ENCODE data around the gene MT1A. TPM values are rescaled to one million over a fixed set of nuclear protein-coding genes. Genes with fewer than 3 reads are reported as not detected.

Gene MT1A
- total RNA-seq, 1 donor from 2014 or later: 4.7 TPM

DNA sequence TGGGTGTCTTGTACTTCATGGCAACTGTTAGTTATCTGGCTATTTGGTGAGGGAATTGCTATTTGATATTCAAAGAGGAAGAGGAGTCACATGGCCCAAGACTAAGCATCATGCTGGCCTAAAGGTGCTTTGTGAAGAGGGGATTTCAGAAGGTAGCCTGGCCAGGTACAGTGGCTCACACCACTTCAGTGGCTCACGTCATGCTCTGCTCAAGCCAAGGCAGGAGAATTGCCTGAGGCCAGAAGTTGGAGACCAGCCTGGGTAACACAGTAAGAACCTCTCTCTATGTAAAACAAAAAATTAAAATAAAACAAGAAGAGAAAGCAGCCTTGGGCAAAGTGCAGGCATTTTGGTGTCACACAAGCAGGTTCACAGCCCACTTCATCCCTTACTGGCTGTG lies 6.8 kb downstream of the MT1A start:
- Histone ChIP-seq H3K4me3 (no peak overlapping the region), H3K36me3 (no peaks in the 10 kb centered on the region), H3K27me3 (ENCODE audit: low read depth) (peaks cover 25% of the 10 kb centered on the region), H3K4me1 (peaks cover 18% of the 10 kb centered on the region), H3K27ac (no peak overlapping the region), H3K9me3 (no peaks in the 10 kb centered on the region)
- intact Hi-C loops (cut with DNase I): no loop called here
- ATAC-seq: no peak
- TF ChIP-seq, protein P1, sequence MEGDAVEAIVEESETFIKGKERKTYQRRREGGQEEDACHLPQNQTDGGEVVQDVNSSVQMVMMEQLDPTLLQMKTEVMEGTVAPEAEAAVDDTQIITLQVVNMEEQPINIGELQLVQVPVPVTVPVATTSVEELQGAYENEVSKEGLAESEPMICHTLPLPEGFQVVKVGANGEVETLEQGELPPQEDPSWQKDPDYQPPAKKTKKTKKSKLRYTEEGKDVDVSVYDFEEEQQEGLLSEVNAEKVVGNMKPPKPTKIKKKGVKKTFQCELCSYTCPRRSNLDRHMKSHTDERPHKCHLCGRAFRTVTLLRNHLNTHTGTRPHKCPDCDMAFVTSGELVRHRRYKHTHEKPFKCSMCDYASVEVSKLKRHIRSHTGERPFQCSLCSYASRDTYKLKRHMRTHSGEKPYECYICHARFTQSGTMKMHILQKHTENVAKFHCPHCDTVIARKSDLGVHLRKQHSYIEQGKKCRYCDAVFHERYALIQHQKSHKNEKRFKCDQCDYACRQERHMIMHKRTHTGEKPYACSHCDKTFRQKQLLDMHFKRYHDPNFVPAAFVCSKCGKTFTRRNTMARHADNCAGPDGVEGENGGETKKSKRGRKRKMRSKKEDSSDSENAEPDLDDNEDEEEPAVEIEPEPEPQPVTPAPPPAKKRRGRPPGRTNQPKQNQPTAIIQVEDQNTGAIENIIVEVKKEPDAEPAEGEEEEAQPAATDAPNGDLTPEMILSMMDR (IDR thresholded peaks at IDR 0.05): no peak
- DNase-seq: no peak

DNA sequence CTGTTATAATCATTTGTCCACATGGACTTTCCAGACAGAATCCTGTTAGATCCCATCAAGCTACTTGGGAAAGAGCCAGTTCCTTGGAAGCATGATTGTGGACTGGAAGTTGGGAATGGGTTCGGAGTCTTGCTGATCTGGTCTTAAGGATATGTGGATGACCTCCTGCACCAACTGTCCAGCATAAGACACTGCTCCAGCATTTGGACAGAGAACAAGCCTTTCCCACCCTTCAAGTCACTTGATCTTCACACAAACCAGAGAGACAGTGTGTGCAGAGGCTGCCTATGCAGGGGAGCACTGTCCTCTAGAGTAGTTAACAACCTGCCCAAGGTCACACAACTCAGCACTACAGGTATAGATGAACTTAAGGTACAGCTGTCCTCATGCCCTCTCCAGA lies 7.4 kb downstream of the MT1A start:
- TF ChIP-seq, protein P1 (IDR thresholded peaks at IDR 0.05): no peak
- H3K9me3 ChIP-seq: no peaks in the 10 kb centered on the region

DNA sequence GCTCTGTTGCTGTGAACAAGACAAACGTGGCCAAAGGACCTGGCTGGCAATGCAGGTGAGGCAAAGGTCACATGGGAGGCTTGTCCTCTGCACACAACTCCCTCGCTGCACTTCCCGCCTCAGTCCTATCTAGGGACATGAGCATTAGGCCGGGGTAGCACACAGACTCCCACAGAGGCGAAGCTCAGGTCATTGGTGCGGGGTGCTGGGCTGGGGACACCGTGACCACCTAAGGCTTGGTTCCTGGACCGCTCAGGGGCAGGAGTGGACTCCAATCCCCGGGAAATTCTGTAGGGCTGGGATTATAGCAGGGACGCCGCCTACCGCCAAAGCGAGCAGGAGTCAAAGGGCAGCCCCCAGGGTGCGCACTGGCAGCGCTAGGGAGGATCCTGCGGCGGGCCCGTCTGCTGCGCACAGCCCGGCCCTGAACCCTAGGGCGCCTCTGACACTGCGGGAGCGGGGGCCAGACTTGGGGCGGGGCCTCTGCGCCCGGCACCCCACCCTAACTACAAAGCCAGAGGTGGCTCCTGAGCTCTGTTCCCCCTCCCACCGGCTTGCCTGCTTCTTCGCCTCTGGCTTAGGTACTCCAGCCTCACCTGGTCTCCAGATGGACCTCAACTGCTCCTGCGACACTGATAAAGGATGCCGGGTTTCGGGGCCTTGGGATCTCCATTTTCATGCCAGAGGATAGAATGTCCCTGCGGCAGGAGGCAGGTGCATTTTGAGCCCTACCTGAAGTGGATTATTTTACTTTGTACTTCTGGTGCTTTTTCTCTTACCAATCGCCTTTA lies 9.4 kb downstream of the MT1A start:
- Histone ChIP-seq H3K9me3 (no peaks in the 10 kb centered on the region), H3K4me3 (no peak overlapping the region), H3K27me3 (ENCODE audit: low read depth) (peaks cover 25% of the 10 kb centered on the region), H3K4me1 (peaks cover 15% of the 10 kb centered on the region), H3K27ac (no peak overlapping the region), H3K36me3 (no peaks in the 10 kb centered on the region)
- no peak for ATAC-seq
- DNase-seq: no peak
- TF ChIP-seq, protein P1 (IDR thresholded peaks at IDR 0.05): no peak
- intact Hi-C loops (cut with DNase I): no loop called here

More for the DNA sequence above, 7.4 kb downstream of the MT1A start:
- H3K27me3 ChIP-seq (ENCODE audit: low read depth): peaks cover 25% of the 10 kb centered on the region
- ATAC-seq (no peak), DNase-seq (no peak)
- H3K4me1 ChIP-seq: peaks cover 18% of the 10 kb centered on the region
- H3K27ac ChIP-seq: no peak overlapping the region
- no peaks in the 10 kb centered on the region for H3K36me3 ChIP-seq
- H3K4me3 ChIP-seq: no peak overlapping the region
- intact Hi-C loops (cut with DNase I): no loop called here

DNA sequence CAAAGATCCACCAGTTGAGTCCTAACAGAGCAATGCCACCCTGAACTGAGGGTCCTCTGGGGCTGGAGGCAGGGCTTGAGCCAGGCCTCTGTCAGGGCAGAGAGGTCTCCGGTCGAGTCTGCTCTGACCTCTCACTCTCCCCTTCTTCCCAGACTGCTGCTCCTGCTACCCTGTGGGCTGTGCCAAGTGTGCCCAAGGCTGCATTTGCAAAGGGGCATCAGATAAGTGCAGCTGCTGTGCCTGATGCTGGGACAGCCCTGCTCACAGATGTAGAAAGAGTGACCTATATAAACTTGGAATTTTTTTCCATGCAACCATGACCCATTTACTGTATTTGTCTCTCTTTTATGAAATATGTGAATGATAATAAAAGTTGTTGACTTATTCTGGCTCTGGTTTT lies 10.8 kb downstream of the MT1A start:
- Histone ChIP-seq H3K27ac (no peak overlapping the region), H3K4me3 (no peak overlapping the region), H3K27me3 (ENCODE audit: low read depth) (peaks cover 25% of the 10 kb centered on the region), H3K36me3 (no peaks in the 10 kb centered on the region), H3K4me1 (peaks cover under 1% of the 10 kb centered on the region), H3K9me3 (no peaks in the 10 kb centered on the region)
- TF ChIP-seq, protein P1 (IDR thresholded peaks at IDR 0.05): no peak
- ATAC-seq (no peak), DNase-seq (no peak)
- intact Hi-C loops (cut with DNase I): no loop called here

DNA sequence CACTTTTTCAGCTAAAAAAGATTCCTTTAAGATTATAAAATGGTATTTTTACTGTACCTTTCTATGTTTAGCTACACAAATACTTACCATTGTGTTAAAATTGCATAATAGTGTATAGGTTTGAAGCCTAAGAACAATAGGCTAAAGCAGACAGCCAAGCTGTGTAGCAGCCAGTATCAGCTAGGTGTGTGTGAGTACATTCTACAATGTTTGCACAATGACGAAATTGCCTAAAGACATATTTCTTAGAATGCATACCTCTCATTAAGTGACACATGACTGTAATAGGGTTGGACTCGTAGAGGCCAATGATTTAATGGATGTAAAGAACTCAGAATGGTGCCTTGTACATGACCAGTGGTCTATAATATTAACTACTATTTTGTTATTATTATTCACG lies 11.4 kb downstream of the MT1A start:
- ATAC-seq: no peak
- intact Hi-C loops (cut with DNase I): no loop called here
- TF ChIP-seq, protein P1 (IDR thresholded peaks at IDR 0.05): no peak
- Histone ChIP-seq H3K27me3 (ENCODE audit: low read depth) (peaks cover 23% of the 10 kb centered on the region), H3K36me3 (no peaks in the 10 kb centered on the region), H3K4me1 (no peaks in the 10 kb centered on the region), H3K27ac (no peak overlapping the region), H3K4me3 (no peak overlapping the region), H3K9me3 (no peaks in the 10 kb centered on the region)
- no peak for DNase-seq
